ENCODE results near the gene RAET1E. TPM values are rescaled to one million over a fixed set of nuclear protein-coding genes. Genes with fewer than 3 reads are reported as not detected.
A peak's percentile ranks its signal among the peaks of the same experiment; 100 is the strongest.

RAET1E gene
- total and polyA plus RNA-seq, 2 donors (not counting 3 experiments of a cell fraction or from before 2014, with no cell fraction given) = 0.04 TPM; not detected in 1

DNA sequence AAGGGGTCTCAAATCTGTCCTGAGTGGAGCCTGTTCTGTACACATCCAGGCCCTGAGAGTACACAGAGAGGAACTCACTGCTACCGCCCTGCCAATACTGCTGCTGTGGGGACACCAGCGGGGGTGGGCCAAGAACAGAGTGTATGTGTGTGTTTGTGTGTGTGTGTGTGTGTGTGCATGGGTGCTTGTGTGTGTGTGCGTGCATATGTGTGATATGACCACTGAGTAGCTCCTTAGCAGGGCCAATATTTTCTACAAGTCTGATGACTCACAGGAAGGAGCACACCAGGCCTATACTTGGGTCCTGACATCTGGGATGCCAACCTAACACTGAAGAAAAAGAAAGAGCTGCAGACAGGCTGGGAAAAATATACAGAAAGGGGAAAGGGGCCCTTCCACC, 1.4 kb downstream of the RAET1E start:
- no peaks in the 10 kb centered on the region for H3K79me2 ChIP-seq (ENCODE audit: control insufficient read depth, insufficient read depth, low read length)
- BruUV-seq (replicated peaks) = no TSS peak
- POLR2A ChIA-PET = no interaction called here
- intact Hi-C loops (cut with micrococcal nuclease) (loop anchor here (2.0 kb wide), 1 partner anchor 32 kb away; the partner anchor contains the start of gene LRP11), dilution Hi-C loops (cut with MboI; ENCODE audit: extremely low pct_ligation_motif_present, low sequenced_read_pairs) (no loop called here)
- no peaks in the 10 kb centered on the region for H3K9me1 ChIP-seq (replicated peaks; ENCODE audit: control insufficient read depth, extremely low read depth, insufficient read depth, low read length)
- H3K36me3 ChIP-seq (ENCODE audit: control insufficient read depth in 2 of 2, extremely low read depth in 1 of 2, insufficient read depth in 2 of 2, low read length in 2 of 2) = no peaks in the 10 kb centered on the region
- no peak for FAIRE-seq
- peaks cover 0 to 2% of the 10 kb centered on the region in 2 experiments for H3K27me3 ChIP-seq (ENCODE audit: control insufficient read depth in 2 of 2, insufficient read depth in 2 of 2, low read length in 2 of 2)
- no peak overlapping the region for H3K4me2 ChIP-seq (ENCODE audit: insufficient read depth, low read length)
- no peaks in the 10 kb centered on the region for H3K9me3 ChIP-seq (replicated peaks; ENCODE audit: control insufficient read depth, insufficient read depth, low read length)
- no peak overlapping the region for H3K4me3 ChIP-seq (replicated peaks in 1 of 3; ENCODE audit: insufficient read depth in 1 of 3, low read depth in 1 of 3, low read length in 3 of 3)
- no peak overlapping the region for H2AFZ ChIP-seq (ENCODE audit: low read depth, low read length)
- peak; percentile 18 for DNase-seq (ENCODE audit: low read depth, low spot score)
- no peak overlapping the region for H3K9ac ChIP-seq (replicated peaks; ENCODE audit: extremely low read depth, insufficient read depth, low read length)
- CTCF ChIA-PET = interaction anchor here (0.8 to 1.0 kb wide), 2 partner anchors 10 to 30 kb away, joined by 3 read pairs; no protein-coding TSS in a partner anchor
- H3K27ac ChIP-seq (ENCODE audit: insufficient read depth, low read depth, low read length) = no peak overlapping the region
- peaks cover 17% of the 10 kb centered on the region for H3K4me1 ChIP-seq (ENCODE audit: control insufficient read depth, extremely low read depth, insufficient read depth, low read length)
- H4K20me1 ChIP-seq (replicated peaks; ENCODE audit: control insufficient read depth, extremely low read depth, insufficient read depth, low read length) = no peaks in the 10 kb centered on the region
- TF ChIP-seq FOS (IDR thresholded peaks at IDR 0.05; ENCODE audit: borderline replicate concordance, insufficient read depth, low read length) (peak; percentile 38), POLR2AphosphoS5 (IDR thresholded peaks at IDR 0.05; ENCODE audit: insufficient read depth, low read depth, low read length) (no peak), GATA2 (IDR thresholded peaks at IDR 0.05; ENCODE audit: insufficient read depth, insufficient read length, low read depth, low read length) (no peak), POLR2A (IDR thresholded peaks at IDR 0.05; ENCODE audit: low read depth, low read length) (no peak), EZH2 (IDR thresholded peaks at IDR 0.05; ENCODE audit: borderline replicate concordance, low read depth, low read length, severe bottlenecking) (no peak)

DNA sequence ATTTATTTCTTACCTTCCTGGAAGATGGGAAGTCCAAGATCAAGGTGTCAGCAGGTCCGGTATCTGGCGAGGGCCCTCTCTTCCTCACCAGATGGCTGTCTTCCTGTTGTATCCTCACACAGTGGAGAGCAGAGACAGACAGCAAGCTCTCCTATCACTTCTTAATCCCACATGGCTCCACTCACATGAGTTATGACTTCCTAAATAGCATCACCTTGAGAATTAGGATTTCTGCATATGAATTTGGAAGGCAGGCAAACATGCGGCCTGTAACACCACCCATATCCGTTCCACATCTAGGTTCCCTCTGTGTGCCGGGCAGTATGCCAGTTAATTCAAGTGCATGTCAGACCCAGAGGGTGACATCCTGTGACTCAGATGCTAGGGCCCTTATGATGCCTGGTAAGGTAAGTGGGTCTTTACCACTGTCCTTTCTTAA, 2.1 kb downstream of the RAET1E start:
- intact Hi-C loops (cut with micrococcal nuclease) (loop anchor here (2.0 kb wide), 1 partner anchor 31 kb away; the partner anchor contains the start of gene LRP11), dilution Hi-C loops (cut with MboI; ENCODE audit: extremely low pct_ligation_motif_present, low sequenced_read_pairs) (no loop called here)
- FAIRE-seq = peak; percentile 98
- Histone ChIP-seq H2AFZ (ENCODE audit: low read depth, low read length) (no peak overlapping the region), H3K79me2 (ENCODE audit: control insufficient read depth, insufficient read depth, low read length) (no peaks in the 10 kb centered on the region), H3K9me1 (replicated peaks; ENCODE audit: control insufficient read depth, extremely low read depth, insufficient read depth, low read length) (no peaks in the 10 kb centered on the region), H3K4me2 (ENCODE audit: insufficient read depth, low read length) (peak overlapping the region; percentile 9), H3K9me3 (replicated peaks; ENCODE audit: control insufficient read depth, insufficient read depth, low read length) (no peaks in the 10 kb centered on the region), H3K27ac (ENCODE audit: insufficient read depth, low read depth, low read length) (no peak overlapping the region), H3K27me3 (ENCODE audit: control insufficient read depth in 2 of 2, insufficient read depth in 2 of 2, low read length in 2 of 2) (peaks cover 0 to 3% of the 10 kb centered on the region in 2 experiments), H3K4me1 (ENCODE audit: control insufficient read depth, extremely low read depth, insufficient read depth, low read length) (peaks cover 17% of the 10 kb centered on the region), H3K4me3 (replicated peaks in 1 of 3; ENCODE audit: insufficient read depth in 1 of 3, low read depth in 1 of 3, low read length in 3 of 3) (no peak overlapping the region), H3K9ac (replicated peaks; ENCODE audit: extremely low read depth, insufficient read depth, low read length) (no peak overlapping the region), H4K20me1 (replicated peaks; ENCODE audit: control insufficient read depth, extremely low read depth, insufficient read depth, low read length) (no peaks in the 10 kb centered on the region), H3K36me3 (ENCODE audit: control insufficient read depth in 2 of 2, extremely low read depth in 1 of 2, insufficient read depth in 2 of 2, low read length in 2 of 2) (no peaks in the 10 kb centered on the region)
- no TSS peak for BruUV-seq (replicated peaks)
- no peak for TF ChIP-seq EZH2 (IDR thresholded peaks at IDR 0.05; ENCODE audit: borderline replicate concordance, low read depth, low read length, severe bottlenecking)
- peak; percentile 43 for TF ChIP-seq MYC (IDR thresholded peaks at IDR 0.05; ENCODE audit: low read depth, low read length)
- peak; percentile 11 for TF ChIP-seq GATA2 (IDR thresholded peaks at IDR 0.05; ENCODE audit: insufficient read depth, insufficient read length, low read depth, low read length)
- peak; percentile 21 for TF ChIP-seq POLR2AphosphoS5 (IDR thresholded peaks at IDR 0.05; ENCODE audit: insufficient read depth, low read depth, low read length)
- TF ChIP-seq POLR2A (IDR thresholded peaks at IDR 0.05; ENCODE audit: low read depth, low read length) = no peak
- TF ChIP-seq, protein P1, sequence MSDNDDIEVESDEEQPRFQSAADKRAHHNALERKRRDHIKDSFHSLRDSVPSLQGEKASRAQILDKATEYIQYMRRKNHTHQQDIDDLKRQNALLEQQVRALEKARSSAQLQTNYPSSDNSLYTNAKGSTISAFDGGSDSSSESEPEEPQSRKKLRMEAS (IDR thresholded peaks at IDR 0.05; ENCODE audit: insufficient read depth, insufficient read length) = no peak
- TF ChIP-seq JUN (IDR thresholded peaks at IDR 0.05; ENCODE audit: borderline replicate concordance, insufficient read depth, insufficient read length, low read depth) = peak; percentile 44
- peak; percentile 42 for TF ChIP-seq FOS (IDR thresholded peaks at IDR 0.05; ENCODE audit: borderline replicate concordance, insufficient read depth, low read length)
- TF ChIP-seq, protein P2, sequence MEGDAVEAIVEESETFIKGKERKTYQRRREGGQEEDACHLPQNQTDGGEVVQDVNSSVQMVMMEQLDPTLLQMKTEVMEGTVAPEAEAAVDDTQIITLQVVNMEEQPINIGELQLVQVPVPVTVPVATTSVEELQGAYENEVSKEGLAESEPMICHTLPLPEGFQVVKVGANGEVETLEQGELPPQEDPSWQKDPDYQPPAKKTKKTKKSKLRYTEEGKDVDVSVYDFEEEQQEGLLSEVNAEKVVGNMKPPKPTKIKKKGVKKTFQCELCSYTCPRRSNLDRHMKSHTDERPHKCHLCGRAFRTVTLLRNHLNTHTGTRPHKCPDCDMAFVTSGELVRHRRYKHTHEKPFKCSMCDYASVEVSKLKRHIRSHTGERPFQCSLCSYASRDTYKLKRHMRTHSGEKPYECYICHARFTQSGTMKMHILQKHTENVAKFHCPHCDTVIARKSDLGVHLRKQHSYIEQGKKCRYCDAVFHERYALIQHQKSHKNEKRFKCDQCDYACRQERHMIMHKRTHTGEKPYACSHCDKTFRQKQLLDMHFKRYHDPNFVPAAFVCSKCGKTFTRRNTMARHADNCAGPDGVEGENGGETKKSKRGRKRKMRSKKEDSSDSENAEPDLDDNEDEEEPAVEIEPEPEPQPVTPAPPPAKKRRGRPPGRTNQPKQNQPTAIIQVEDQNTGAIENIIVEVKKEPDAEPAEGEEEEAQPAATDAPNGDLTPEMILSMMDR (IDR thresholded peaks at IDR 0.05; ENCODE audit: extremely low read depth in 1 of 2, insufficient read depth in 1 of 2, low read depth in 1 of 2, low read length in 2 of 2) = no peak
- ChIA-PET POLR2A (no interaction called here), CTCF (interaction anchor here (1.0 to 1.6 kb wide), 4 partner anchors 8 to 55 kb away, joined by 3 to 5 read pairs (median 3); no protein-coding TSS in a partner anchor)
- DNase-seq (ENCODE audit: low read depth, low spot score) = peak; percentile 58
